ENCODE results near the gene SLC22A23. TPM values are rescaled to one million over a fixed set of nuclear protein-coding genes. Genes with fewer than 3 reads are reported as not detected.

Gene SLC22A23
- total RNA-seq, 4 donors from 2014 or later = 6.2 to 10.8 (median 7.8) TPM

- Histone ChIP-seq H3K27me3 (no peaks in the 10 kb centered on the region), H3K9me3 (no peaks in the 10 kb centered on the region), H3K27ac (no peak overlapping the region), H3K4me1 (peaks cover 0 to 11% (median 0%) of the 10 kb centered on the region in 3 donors), H3K36me3 (peaks cover 0 to 72% of the 10 kb centered on the region in 2 donors), H3K4me3 (no peak overlapping the region)
- TF ChIP-seq CTCF (IDR thresholded peaks at IDR 0.05) (no peak), EP300 (IDR thresholded peaks at IDR 0.05) (no peak), POLR2A (IDR thresholded peaks at IDR 0.05) (no peak), POLR2AphosphoS5 (IDR thresholded peaks at IDR 0.05) (no peak)
- ATAC-seq = no peak
- 80 to 81% methylated on average over 3 to 6 of the region's 15 CpGs for WGBS, 2 donors (ENCODE audit: low coverage in 1 of 2)
Observed at GRCh38 chr6:3270258-3270657, 186.6 kb downstream of the SLC22A23 start.

- no peaks in the 10 kb centered on the region for H3K27me3 ChIP-seq
- TF ChIP-seq POLR2A (IDR thresholded peaks at IDR 0.05) (no peak), CTCF (IDR thresholded peaks at IDR 0.05) (no peak)
- WGBS, 2 donors (ENCODE audit: low coverage in 1 of 2) = 76 to 82% methylated on average over 20 to 27 of the region's 27 CpGs
- peaks cover 0 to 77% of the 10 kb centered on the region in 2 donors for H3K36me3 ChIP-seq
- no peak overlapping the region for H3K27ac ChIP-seq
- H3K4me1 ChIP-seq = peaks cover 0 to 20% (median 0%) of the 10 kb centered on the region in 3 donors
- no peaks in the 10 kb centered on the region for H3K9me3 ChIP-seq
- no peak overlapping the region for H3K4me3 ChIP-seq
- ATAC-seq = no peak
Observed at GRCh38 chr6:3269281-3269975, 187.4 kb downstream of the SLC22A23 start.

GRCh38 chr6:3268680-3269079 is 188.2 kb downstream of the SLC22A23 start:
- no peak overlapping the region for H3K27ac ChIP-seq
- H3K36me3 ChIP-seq = peaks cover 0 to 77% of the 10 kb centered on the region in 2 donors
- no peaks in the 10 kb centered on the region for H3K27me3 ChIP-seq
- no peak overlapping the region for H3K4me3 ChIP-seq
- 83 to 90% methylated on average over 1 to 10 of the region's 11 CpGs for WGBS, 2 donors (ENCODE audit: low coverage in 1 of 2)
- H3K9me3 ChIP-seq = no peaks in the 10 kb centered on the region
- H3K4me1 ChIP-seq = peaks cover 0 to 27% (median 0%) of the 10 kb centered on the region in 3 donors
- no peak for TF ChIP-seq POLR2A (IDR thresholded peaks at IDR 0.05)
- no peak for TF ChIP-seq CTCF (IDR thresholded peaks at IDR 0.05)
- ATAC-seq = no peak

- peaks cover 0 to 69% of the 10 kb centered on the region in 2 donors for H3K36me3 ChIP-seq
- no peak overlapping the region for H3K4me3 ChIP-seq
Observed at GRCh38 chr6:3267162-3267561, 189.7 kb downstream of the SLC22A23 start.

More at GRCh38 chr6:3267162-3267561, 189.7 kb downstream of the SLC22A23 start:
- no peaks in the 10 kb centered on the region for H3K27me3 ChIP-seq
- TF ChIP-seq POLR2AphosphoS5 (IDR thresholded peaks at IDR 0.05) = no peak
- TF ChIP-seq POLR2A (IDR thresholded peaks at IDR 0.05) = no peak
- TF ChIP-seq EP300 (IDR thresholded peaks at IDR 0.05) = no peak
- TF ChIP-seq CTCF (IDR thresholded peaks at IDR 0.05) = no peak
- H3K9me3 ChIP-seq = no peaks in the 10 kb centered on the region
- no peak overlapping the region for H3K27ac ChIP-seq
- ATAC-seq = no peak
- WGBS, 2 donors (ENCODE audit: low coverage in 1 of 2) = 60% methylated on average over 1 of the region's 5 CpGs; no CpG with 5 or more reads in 1 of the 2 donors
- H3K4me1 ChIP-seq = peaks cover 0 to 38% (median 0%) of the 10 kb centered on the region in 3 donors

All from gastroesophageal sphincter (tissue), 4 donors.